NCI-H1105 treated with DMSO at 0.1 percent for 48 hours (cell line): ENCODE data around the gene CHRNA10.
"Not testable (repeated sequence)": the region's sequence is repeated elsewhere in the genome, so short reads cannot be mapped to it uniquely, and the experiment has no call there.

Source experiments
- DNase-seq: peaks from one replicate; lab custom pipeline; 2025; lab: John Stamatoyannopoulos, UW

The CHRNA10 gene

DNA sequence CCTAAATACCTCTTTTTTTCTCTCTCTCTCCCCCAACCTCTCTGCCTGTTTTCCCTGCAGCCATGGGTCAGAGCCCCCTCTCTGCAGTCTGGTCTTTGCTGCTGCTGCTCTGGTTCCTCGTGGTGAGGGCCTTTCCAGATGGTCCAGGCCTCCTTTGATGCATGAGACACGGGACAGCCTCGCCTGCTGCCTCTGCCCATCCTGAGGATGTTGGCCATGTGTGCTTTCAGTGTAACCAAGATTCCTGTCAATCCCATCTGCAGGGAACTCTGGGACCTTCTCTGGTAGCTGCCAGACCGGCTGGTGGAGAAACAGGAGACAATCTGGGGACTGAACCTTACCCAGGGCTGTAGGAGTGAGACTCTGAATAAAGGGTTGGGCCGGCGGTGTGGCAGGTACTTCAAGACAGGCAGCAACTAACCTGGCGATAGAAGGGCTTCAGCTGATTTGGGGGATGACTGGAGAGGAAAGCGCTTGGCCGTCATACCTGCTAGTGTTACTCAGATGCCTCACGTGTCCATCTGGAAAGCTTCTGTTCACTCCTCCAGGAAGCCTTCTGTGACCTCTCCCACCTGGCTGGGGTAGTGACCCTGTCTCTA lies 7.1 kb downstream of the CHRNA10 start:
- DNase-seq: no peak

DNA sequence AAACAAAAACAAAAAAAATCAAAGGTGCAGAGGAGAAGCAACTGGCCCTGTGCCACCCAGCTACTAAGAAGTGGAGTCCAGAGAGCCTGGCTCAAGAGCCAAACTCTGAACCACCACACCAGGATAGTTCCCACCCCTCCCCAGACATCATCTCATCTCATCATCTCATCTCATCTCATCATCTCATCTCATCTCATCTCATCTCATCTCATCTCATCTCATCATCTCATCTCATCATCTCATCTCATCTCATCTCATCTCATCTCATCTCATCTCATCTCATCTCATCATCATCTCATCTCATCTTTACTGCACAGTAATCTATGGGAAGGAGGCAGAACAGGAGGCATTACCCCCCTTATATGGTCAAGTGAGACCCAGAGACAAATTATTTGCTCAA lies 8.3 kb downstream of the CHRNA10 start:
- no peak for DNase-seq

DNA sequence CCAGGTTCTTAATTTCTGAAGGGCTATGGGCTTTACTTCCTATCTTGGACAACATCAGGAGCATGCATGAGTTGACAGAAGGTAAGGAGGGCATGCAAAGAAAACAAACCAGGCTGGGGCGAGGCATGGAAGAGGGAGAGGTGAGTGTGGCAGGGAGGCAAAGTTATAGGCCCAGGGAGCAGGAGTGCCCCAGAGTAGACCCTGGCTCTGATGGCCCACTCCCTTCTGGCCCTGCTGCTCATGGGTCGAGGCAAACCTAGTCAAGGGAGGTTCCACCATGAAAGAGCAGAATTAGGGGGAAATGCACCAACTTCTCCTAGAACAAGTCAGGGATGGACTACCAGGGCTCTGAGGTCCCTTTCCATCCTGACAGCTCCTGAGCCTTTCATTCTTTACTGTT lies 10.2 kb downstream of the CHRNA10 start:
- no peak for DNase-seq

DNA sequence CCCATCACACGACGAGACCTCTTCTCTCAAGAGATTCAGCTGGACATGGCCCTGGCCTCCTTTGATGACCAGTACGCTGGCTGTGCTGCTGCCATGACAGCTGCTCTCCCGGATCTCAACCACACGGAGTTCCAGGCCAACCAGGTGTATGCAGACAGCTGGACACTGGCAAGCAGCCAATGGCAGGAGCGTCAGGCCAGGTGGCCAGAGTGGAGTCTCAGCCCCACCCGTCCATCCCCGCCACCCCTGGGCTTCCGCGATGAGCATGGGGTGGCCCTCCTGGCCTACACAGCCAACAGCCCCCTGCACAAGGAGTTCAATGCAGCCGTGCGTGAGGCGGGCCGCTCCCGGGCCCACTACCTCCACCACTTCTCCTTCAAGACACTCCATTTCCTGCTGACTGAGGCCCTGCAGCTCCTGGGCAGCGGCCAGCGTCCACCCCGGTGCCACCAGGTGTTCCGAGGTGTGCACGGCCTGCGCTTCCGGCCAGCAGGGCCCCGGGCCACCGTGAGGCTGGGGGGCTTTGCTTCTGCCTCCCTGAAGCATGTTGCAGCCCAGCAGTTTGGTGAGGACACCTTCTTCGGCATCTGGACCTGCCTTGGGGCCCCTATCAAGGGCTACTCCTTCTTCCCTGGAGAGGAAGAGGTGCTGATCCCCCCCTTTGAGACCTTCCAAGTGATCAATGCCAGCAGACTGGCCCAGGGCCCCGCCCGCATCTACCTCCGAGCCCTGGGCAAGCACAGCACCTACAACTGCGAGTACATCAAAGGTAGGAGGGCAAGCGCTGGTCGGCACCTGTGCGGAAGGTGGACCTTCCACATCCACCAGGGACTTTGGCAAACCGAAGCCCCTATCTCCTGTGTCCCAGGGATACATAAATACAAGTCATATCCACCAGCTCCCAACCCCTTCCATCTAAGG lies 11.3 kb downstream of the CHRNA10 start:
- DNase-seq: no peak

DNA sequence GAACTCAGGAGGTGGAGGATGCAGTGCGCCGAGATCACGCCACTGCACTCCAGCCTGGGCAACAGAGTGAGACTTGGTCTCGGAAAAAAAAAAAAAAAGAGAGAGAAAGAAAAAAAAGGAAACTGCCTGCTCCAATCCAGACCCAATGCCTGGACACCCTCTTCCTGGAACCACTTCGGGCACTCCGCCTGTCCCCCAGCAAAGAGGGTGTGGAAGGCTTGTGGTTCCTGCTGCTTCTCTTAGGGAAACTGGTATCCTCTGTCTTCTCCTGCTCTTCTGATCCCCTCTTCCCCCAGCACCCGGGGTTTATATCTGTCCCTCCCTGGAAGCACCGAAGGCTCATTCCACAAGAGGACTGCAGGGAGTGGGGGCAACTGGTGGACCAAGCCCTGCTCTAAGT lies 12.9 kb downstream of the CHRNA10 start:
- DNase-seq: no peak

DNA sequence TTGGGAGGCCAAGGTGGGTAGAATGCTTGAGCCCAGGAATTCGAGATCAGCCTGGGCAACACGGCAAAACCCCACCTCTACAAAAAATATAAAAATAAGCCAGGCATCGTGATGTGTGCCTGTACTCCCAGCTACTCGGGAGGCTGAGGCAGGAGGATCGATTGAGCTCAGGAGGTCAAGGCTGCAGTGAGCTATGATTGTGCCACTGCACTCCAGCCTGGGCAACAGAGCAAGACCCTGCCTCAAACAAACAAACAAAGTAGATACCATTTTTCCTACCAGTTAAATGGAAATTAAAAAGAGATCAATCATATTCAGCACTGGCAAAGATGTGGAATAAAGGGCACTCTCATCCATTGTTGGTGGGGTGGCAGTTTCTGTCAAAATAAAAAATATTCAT lies 13.9 kb downstream of the CHRNA10 start:
- not testable (repeated sequence) for DNase-seq

DNA sequence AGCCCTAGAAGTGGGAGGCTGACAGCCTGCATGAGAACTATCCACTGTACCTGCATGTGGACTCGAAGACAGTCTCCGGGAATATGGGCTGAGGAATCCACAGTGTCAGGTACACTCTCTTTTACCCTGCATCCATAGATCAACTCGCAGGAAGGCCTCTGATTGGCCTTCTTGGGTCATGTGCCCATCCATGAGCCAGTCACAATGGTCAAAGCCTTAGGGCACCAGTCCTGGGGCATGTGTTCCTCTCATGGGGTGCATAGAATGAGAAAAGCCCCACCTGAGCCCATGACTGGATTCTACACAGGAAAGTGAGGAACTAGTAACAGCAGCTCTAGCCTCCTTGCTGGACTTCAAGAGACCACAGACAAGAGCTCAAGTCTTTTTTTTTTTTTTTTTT lies 15.6 kb downstream of the CHRNA10 start:
- DNase-seq: no peak

DNA sequence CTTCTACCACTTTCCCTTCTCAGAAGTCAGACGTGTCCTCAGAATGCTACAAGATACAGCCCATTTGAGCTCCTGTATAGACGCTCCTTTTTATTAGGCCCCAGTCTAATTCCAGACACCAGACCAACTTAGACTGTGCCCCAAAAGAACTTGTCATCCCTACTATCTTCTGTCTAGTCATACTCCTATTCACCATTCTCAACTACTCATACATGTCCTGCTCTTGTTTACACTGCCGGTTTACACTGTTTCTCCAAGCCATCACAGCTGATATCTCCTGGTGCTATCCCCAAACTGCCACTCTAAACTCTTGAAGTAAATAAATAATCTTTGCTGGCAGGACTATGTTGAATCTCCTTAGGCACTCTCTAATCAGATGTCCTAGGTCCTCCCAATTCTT lies 18.7 kb downstream of the CHRNA10 start:
- DNase-seq: not testable (repeated sequence)

DNA sequence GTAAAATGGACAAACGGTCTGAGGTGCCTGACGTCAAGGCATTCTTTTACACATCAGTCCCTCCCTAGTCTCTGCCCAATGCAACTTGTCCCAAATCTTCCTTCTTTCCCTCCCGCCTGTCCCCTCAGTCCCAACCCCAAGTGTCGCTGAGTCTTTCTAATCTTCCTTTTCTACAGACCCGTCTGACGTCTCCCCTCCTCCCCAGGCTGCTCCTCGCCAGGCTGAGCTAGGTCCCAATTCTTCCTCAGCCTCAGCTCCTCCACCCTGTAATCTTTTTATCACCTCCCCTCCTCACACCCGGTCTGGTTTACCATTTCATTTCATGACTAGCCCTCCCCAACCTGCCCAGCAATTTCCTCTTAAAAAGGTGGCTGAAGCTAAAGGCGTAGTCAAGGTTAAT lies 21.8 kb downstream of the CHRNA10 start:
- not testable (repeated sequence) for DNase-seq

DNA sequence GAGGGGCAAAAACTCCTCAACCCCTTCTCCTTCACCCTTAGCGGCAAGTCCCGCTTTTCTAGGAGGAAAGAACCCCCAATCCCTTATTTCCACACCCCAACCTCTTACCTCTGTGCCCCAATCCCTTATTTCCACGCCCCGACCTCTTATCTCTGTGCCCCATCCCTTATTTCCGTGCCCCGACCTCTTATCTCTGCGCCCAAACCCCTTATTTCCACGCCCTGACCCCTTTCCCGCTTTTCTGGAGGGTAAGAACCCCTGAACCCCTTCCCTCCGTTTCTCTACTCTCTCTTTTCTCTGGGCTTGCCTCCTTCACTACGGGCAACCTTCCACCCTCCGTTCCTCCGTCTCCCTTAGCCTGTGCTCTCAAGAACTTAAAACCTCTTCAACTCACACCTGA lies 22.3 kb downstream of the CHRNA10 start:
- DNase-seq: not testable (repeated sequence)

DNA sequence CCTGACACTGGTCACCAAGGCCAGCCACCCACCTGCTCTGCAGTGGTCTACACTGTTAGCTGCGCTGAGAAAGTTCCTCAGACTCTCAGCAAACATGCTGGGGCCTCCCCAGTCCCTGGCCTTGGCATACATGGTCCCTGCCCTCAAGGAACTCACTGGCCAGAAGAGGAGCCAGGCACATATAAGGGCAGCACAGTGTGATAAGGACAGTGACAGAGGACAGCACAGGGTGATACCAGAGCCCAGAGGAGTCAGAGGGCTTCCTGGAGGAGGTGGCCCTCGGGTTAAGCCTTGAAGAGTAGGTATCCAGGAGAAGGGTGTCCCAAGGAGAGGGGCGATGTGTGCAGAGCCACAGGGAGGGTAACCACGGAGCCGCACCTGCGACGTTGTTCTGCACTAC lies 25.6 kb downstream of the CHRNA10 start:
- no peak for DNase-seq

DNA sequence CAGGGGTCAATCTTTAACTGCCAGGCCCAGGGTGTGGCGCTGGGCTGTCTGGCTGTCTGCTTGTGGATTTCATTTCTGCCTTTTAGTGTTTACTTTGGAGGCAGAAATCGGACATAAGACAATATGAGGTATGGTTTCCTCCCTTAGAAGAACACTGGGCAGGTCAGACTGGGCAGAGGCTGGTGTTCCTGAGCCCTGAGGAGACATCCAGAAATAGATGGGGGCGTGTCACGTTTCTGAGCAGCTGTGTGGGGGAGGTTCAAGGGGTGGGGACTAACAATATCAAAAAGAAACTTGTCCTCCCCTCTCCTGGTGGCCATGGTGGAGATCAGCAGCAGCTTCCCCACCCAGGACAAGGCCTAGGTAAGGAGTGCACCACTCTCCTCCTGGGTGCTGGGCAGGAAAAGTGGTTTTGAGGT lies 26.4 kb downstream of the CHRNA10 start, which contains the start of gene ART1:
TSS of gene ART1 (plus strand) at position 312 of the 419 bp plus-strand sequence. CDS start 14,086 bp downstream, outside the sequence.
- no peak for DNase-seq

DNA sequence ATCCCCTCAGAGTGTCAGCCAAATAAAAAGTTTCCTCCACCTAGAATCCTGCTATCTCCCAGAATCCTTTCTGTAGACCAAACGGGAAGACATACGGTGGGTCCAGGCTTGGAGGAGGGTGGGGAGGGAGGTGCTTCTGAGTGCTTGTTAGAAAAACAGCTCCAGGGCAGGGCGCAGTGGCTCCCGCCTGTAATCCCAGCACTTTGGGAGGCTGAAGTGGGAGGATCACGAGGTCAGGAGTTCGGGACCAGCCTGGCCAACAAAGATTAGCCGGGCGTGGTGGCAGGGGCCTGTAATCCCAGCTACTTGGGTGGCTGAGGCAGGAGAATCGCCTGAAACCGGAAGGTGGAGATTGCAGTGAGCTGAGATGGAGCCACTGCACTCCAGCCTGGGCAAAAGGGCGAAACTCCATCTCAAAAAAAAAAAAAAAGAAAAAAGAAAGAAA lies 28.1 kb downstream of the CHRNA10 start:
- not testable (repeated sequence) for DNase-seq

DNA sequence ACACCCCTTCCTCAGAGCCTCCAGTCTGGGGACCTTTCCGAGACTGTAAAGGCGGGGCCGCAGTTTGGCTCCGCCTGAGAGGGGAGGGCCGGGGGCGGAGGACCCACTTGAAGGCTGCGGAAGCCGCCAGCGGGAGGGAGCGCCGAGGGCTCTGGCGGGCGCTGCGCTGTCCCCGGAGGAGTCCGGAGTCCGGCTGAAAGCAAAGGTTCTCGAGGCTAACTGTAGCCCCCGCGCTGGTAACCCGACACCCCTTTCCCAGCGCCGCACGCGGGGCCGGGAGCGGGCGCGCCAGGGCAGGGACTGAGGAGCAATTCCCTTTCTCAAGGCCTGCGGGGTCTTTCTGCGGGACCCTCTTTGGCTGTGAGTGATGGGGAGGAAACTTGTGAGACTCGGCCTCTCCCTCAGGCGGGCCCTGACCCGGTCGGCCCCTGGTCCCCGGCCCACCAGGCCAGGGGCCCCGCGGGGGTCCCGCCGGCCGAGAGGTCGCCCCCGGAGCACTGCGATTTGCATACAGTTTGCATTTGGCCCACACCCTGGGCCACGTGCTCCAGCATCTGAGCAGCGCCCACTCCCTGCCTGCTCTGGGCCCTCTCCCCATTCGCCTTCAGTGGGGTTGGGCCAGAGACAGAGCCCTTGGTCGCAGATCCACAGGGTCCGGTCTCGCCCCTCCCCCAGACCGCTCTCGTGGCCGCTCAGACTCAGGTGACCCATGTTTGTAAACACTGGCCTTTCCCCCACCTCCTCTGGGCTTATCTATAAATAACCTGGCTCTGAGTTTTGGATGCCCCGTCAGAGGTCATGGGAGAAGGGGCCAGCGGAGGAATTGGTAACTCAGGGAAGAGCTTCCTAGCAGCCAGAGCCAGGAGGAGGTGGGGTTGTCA lies 28.9 kb downstream of the CHRNA10 start:
- peak; percentile 70 for DNase-seq

DNA sequence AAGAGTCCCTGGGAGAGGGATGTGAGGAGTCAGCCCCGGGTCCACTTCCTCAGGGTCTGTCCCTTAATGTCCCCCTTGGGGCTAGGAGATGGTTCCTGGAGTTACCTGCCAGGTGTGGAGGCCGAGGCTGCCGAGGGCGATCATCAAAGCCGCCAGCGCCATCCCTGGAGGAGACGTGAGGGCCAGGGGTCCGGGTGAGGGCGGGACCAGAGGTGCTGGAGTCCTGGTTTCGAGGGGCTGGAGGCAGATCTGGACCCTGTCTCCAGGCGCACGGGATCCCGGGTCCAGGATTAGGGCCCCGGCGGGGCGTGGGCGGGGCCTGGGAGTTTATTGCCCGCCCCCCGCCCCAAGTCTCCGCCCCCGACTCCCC lies 29.5 kb downstream of the CHRNA10 start, which contains the start of gene ART5:
TSS of gene ART5 (minus strand) at position 292 of the 370 bp plus-strand sequence. CDS start at position 162, 130 bp downstream.
- no peak for DNase-seq

DNA sequence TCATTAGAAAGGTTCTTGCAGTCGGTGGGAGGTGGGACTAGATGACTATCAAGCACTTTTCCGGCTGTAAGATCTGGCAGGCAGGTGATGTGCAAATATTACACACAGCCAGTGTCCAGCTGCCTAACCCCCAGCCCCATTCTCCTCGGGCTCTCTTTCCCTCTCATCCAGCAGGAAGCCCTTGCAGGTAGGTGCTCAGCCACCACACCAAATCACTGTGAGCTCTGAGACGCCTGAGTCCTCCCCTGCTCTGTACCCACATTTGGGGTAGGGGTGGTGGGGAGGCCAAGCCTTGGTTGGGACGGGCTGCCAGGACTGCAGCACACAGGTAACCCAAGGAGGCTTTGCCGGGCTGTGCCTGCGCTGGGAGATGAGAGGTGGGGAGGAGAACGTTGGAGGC lies 30.0 kb downstream of the CHRNA10 start:
- no peak for DNase-seq

DNA sequence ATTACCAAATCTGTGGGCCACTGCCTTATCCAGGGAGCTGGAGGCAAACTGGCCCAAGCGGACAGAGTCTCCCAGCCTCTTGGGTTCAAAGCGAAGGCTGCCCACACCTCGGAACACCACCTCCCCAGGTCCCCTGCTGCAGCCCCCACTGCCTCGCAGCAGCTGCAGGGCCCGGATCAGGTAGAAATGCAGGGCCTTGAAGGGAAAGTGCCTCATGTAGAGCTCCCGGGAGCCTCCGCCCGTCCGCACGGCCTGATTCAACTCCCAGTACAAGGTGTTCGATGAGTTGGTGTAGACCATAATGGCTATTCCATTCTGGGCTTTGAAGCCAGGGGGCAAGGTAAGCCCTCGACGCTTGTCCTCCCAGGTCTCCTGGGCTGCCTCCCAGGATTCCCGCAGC lies 31.3 kb downstream of the CHRNA10 start:
- no peak for DNase-seq

DNA sequence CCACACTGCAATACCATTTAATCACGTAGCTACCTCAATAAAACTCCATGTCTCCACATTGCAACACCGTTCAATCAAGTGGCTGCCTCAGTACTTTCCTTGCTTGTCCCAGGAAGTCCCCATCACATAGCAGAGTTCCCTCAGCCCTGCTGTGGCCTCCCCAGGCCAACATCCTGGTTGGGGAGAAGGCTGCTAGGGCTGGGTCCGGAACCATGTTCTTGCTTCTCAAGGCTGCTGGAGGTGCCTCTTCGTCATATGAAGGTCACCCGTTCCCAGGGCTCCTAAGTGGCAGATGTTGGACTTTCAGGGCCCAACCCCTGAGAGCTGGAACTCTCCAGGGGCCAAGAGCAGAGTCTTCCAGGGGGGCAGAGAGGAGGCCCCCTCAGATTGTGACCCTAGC lies 32.7 kb downstream of the CHRNA10 start:
- no peak for DNase-seq

DNA sequence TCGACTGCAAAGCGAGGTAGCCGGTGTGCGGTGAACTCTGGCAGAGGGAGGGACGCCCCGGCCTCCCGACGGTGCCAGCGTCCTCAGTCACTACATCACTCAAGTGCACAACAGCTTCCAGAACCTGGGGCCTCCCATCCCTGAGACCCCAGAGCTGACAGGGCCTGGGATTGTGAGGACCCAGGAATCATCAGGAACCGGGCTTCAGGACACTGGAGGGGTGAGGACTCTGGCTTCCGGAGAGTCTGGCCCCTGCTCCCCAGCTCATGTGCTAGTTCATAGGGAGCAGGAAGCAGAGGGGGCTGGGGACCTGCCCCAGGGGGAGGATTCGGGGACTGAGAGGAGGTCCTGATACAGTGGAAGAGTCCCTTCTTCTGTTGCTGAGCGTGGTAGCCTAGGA lies 34.0 kb downstream of the CHRNA10 start:
- DNase-seq: no peak

DNA sequence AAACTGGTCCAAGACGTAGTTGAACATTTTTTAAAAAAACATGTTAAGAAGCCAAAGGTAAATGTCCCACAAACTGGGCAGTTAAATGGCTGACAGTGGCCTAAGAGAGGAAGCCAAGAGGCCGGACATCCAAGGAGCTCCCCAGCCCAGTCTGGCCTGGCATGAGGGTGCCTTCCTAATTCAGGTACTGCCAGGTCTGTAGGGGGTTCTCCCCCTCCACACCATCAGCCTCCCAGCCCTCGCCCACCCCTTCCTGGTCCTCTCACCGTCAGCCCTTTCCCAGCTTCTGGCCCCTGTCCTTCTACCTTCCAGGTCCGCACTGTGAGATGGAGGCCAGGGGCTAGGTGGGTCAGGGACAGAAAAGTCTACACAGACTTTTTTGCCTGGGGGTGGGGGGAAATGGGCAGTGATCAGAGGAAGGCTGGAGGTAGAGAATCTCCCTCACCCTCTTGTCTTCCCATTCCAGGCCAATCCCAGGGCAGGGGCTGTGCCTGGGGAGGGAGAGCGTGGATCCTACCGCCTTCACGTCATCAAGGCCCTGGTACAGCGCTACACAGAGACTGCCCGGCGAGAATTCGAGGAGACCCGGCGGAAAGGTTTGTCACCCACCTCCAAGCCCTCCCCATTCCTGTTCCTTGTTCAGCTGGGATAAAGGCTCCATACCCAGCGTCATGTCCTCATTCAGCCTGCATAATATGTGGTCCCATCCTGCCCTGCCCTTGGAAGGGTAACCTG lies 35.4 kb downstream of the CHRNA10 start:
- DNase-seq: no peak

DNA sequence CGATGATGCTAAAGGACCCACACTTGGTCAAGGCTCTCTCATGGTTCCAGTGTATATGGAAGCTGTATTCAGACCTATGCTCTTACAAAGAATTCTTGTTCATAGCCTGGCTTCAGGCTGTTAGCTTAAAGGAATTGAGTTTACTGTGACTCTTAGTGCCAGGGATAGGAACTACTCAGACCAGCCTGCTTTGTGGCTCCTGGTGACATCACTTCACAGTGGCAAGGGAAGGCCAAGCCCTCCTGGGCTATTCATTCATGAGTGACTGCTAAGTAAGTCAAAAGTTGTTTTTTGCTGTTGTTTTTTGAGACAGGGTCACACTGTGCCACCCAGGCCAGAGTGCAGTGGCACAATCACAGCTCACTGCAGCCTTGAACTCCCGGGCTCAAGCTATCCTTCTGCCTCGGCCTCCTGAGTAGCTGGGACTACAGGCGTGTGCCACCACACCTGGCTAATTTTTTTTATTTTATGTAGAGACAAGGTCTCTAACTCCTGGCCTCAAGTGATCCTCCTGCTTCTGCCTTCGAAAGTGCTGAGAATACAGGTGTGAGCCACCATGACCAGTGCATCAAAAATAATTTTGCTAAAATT lies 39.0 kb downstream of the CHRNA10 start:
- no peak for DNase-seq
